NK-92 (cell line): ENCODE data around the gene CTH.
"Not testable (repeated sequence)": the region's sequence is repeated elsewhere in the genome, so short reads cannot be mapped to it uniquely, and the experiment has no call there.

ENCODE experiments used
- DNase-seq: peaks from one replicate; lab custom pipeline; 2025; ENCODE audit not compliant: unreplicated experiment; lab: John Stamatoyannopoulos, UW

Gene CTH

GRCh38 chr1:70449049-70449448 lies 38.0 kb downstream of the CTH start:
- DNase-seq = no peak

GRCh38 chr1:70452164-70452939 lies 41.3 kb downstream of the CTH start:
- not testable (repeated sequence) for DNase-seq

- no peak for DNase-seq
Measured at GRCh38 chr1:70455291-70455690, 44.2 kb downstream of the CTH start.

- DNase-seq = no peak
Measured at GRCh38 chr1:70458131-70458530, 47.1 kb downstream of the CTH start.

GRCh38 chr1:70459496-70460225 lies 48.6 kb downstream of the CTH start:
- no peak for DNase-seq

- DNase-seq = not testable (repeated sequence)
Measured at GRCh38 chr1:70460740-70461713, 50.0 kb downstream of the CTH start.

GRCh38 chr1:70462611-70463010 lies 51.5 kb downstream of the CTH start:
- DNase-seq = no peak

GRCh38 chr1:70465911-70466310 lies 54.8 kb downstream of the CTH start:
- no peak for DNase-seq

- no peak for DNase-seq
Measured at GRCh38 chr1:70467531-70467930, 56.5 kb downstream of the CTH start.

- no peak for DNase-seq
Measured at GRCh38 chr1:70468180-70468579, 57.1 kb downstream of the CTH start.

GRCh38 chr1:70469184-70469583 lies 58.1 kb downstream of the CTH start:
- not testable (repeated sequence) for DNase-seq

- no peak for DNase-seq
Measured at GRCh38 chr1:70475023-70475422, 64.0 kb downstream of the CTH start.

- DNase-seq = no peak
Measured at GRCh38 chr1:70477090-70477489, 66.0 kb downstream of the CTH start.

GRCh38 chr1:70477905-70478304 lies 66.8 kb downstream of the CTH start:
- DNase-seq = not testable (repeated sequence)

- DNase-seq = no peak
Measured at GRCh38 chr1:70483342-70483741, 72.3 kb downstream of the CTH start.

GRCh38 chr1:70485624-70486023 lies 74.6 kb downstream of the CTH start:
- DNase-seq = no peak

- no peak for DNase-seq
Measured at GRCh38 chr1:70486676-70487458, 75.8 kb downstream of the CTH start.

- DNase-seq = no peak
Measured at GRCh38 chr1:70487459-70487815, 76.4 kb downstream of the CTH start.

- DNase-seq = no peak
Measured at GRCh38 chr1:70487910-70488665, 77.0 kb downstream of the CTH start.
